Measurements from ENCODE around the gene CHFR.

- TF ChIP-seq, protein P1, sequence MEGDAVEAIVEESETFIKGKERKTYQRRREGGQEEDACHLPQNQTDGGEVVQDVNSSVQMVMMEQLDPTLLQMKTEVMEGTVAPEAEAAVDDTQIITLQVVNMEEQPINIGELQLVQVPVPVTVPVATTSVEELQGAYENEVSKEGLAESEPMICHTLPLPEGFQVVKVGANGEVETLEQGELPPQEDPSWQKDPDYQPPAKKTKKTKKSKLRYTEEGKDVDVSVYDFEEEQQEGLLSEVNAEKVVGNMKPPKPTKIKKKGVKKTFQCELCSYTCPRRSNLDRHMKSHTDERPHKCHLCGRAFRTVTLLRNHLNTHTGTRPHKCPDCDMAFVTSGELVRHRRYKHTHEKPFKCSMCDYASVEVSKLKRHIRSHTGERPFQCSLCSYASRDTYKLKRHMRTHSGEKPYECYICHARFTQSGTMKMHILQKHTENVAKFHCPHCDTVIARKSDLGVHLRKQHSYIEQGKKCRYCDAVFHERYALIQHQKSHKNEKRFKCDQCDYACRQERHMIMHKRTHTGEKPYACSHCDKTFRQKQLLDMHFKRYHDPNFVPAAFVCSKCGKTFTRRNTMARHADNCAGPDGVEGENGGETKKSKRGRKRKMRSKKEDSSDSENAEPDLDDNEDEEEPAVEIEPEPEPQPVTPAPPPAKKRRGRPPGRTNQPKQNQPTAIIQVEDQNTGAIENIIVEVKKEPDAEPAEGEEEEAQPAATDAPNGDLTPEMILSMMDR (IDR thresholded peaks at IDR 0.05) = no peak
- no peak for TF ChIP-seq POLR2A (IDR thresholded peaks at IDR 0.05)
- no peak for TF ChIP-seq POLR2AphosphoS5 (IDR thresholded peaks at IDR 0.05)
Observed at GRCh38 chr12:132840536-132840935, 46.9 kb downstream of the CHFR start.

All from stomach (tissue), 4 donors.